GM23338 (cell line): Measurements from ENCODE around the gene CNTNAP2. TPM values are rescaled to one million over a fixed set of nuclear protein-coding genes. Genes with fewer than 3 reads are reported as not detected.

Source experiments
- ATAC-seq: fragments of 200-7000 bp; cut with Tn5 transposase; 3 replicates; pipeline ENCODE4 v1.9.1; 2020
- DNase-seq: peaks from one replicate; pipeline ENCODE4 v3.0.0-alpha.2; 2015; ENCODE audit warnings: low spot score
- H2AFZ ChIP-seq: fragments of 200-600 bp; sonication (generic); 2 replicates; pipeline ENCODE4 v1.8.0; 2016; ENCODE audit warnings: antibody characterized with exemption, mild to moderate bottlenecking, moderate library complexity
- H3F3A ChIP-seq: fragments of 200-600 bp; sonication (generic); replicated peaks from 2 replicates; pipeline ENCODE4 v1.8.0; 2017; ENCODE audit warnings: antibody characterized with exemption, mixed run types, low read depth
- H3K27ac ChIP-seq: fragments of 200-600 bp; sonication (generic); 2 replicates; pipeline ENCODE4 v1.6.1; 2016; ENCODE audit warnings: low read depth
- H3K27me3 ChIP-seq: fragments of 200-600 bp; sonication (generic); 2 replicates; pipeline ENCODE4 v1.8.0; 2016; ENCODE audit warnings: mild to moderate bottlenecking, mixed run types, moderate library complexity; ENCODE audit not compliant: insufficient read depth
- H3K36me3 ChIP-seq: fragments of 200-600 bp; sonication (generic); 2 replicates; pipeline ENCODE4 v1.8.0; 2016; ENCODE audit warnings: mild to moderate bottlenecking; ENCODE audit not compliant: insufficient read depth
- H3K4me1 ChIP-seq: fragments of 200-600 bp; sonication (generic); 2 replicates; pipeline ENCODE4 v1.8.0; 2016; ENCODE audit warnings: mild to moderate bottlenecking, moderate library complexity; ENCODE audit not compliant: insufficient read depth
- H3K4me2 ChIP-seq: fragments of 200-600 bp; sonication (generic); 2 replicates; pipeline ENCODE4 v1.7.1; 2017; ENCODE audit warnings: mixed run types
- H3K4me3 ChIP-seq: fragments of 200-600 bp; sonication (generic); 2 replicates; pipeline ENCODE4 v1.6.1; 2016; ENCODE audit warnings: mixed run types
- H3K79me2 ChIP-seq: fragments of 200-600 bp; sonication (generic); replicated peaks from 2 replicates; pipeline ENCODE4 v1.8.0; 2017; ENCODE audit warnings: mild to moderate bottlenecking; ENCODE audit not compliant: insufficient read depth
- H3K9me2 ChIP-seq: fragments of 200-600 bp; sonication (generic); 2 replicates; pipeline ENCODE4 v1.8.0; 2017; ENCODE audit not compliant: insufficient read depth
- H4K20me1 ChIP-seq: fragments of 200-600 bp; sonication (generic); replicated peaks from 2 replicates; pipeline ENCODE4 v1.8.0; 2017; ENCODE audit warnings: mild to moderate bottlenecking; ENCODE audit not compliant: insufficient read depth
- H3K27ac Mint-ChIP-seq: 2 replicates; pipeline ENCODE4 v1.8.0; 2020; ENCODE audit warnings: inconsistent platforms, mild to moderate bottlenecking, moderate library complexity, mixed read lengths
- H3K27me3 Mint-ChIP-seq: 3 replicates; pipeline ENCODE4 v1.8.0; 2022; ENCODE audit warnings: low read depth, mild to moderate bottlenecking, moderate library complexity, mixed read lengths, inconsistent platforms; ENCODE audit not compliant: insufficient read depth, poor library complexity
- H3K36me3 Mint-ChIP-seq: 3 replicates; pipeline ENCODE4 v1.8.0; 2021; ENCODE audit warnings: low read depth, mild to moderate bottlenecking, inconsistent platforms, moderate library complexity, mixed read lengths
- H3K4me1 Mint-ChIP-seq: 3 replicates; pipeline ENCODE4 v1.8.0; 2020; ENCODE audit warnings: mild to moderate bottlenecking, inconsistent platforms, mixed read lengths
- H3K4me3 Mint-ChIP-seq: 3 replicates; pipeline ENCODE4 v1.8.0; 2021; ENCODE audit warnings: moderate library complexity, mild to moderate bottlenecking, inconsistent platforms, mixed read lengths
- H3K9me3 Mint-ChIP-seq: 3 replicates; pipeline ENCODE4 v1.8.0; 2020; ENCODE audit warnings: moderate library complexity, mild to moderate bottlenecking, inconsistent platforms, mixed read lengths
- CREB1 ChIP-seq: fragments of 250-450 bp; sonication (Bioruptor Pico); IDR thresholded peaks from 2 replicates; pipeline ENCODE4 v1.5.0; 2020; ENCODE audit warnings: low read depth, mild to moderate bottlenecking, moderate library complexity
- EZH2 ChIP-seq: fragments of 200-600 bp; sonication (generic); IDR thresholded peaks from one replicate; pipeline ENCODE4 v1.8.0; 2017; ENCODE audit warnings: antibody characterized with exemption, mild to moderate bottlenecking, low read depth; ENCODE audit not compliant: unreplicated experiment
- EZH2phosphoT487 ChIP-seq: fragments of 200-600 bp; sonication (generic); IDR thresholded peaks from one replicate; pipeline ENCODE4 v1.8.1; 2018; ENCODE audit warnings: antibody characterized with exemption; ENCODE audit not compliant: unreplicated experiment
- JUNB ChIP-seq: IDR thresholded peaks from one replicate; pipeline ENCODE4 v1.6.1; 2016; ENCODE audit warnings: antibody characterized with exemption; ENCODE audit not compliant: unreplicated experiment
- NANOG ChIP-seq: IDR thresholded peaks from 2 replicates; pipeline ENCODE4 v1.6.1; 2016; ENCODE audit warnings: antibody characterized with exemption, borderline replicate concordance
- POLR2AphosphoS5 ChIP-seq: IDR thresholded peaks from 2 replicates; pipeline ENCODE4 v1.6.1; 2016; ENCODE audit warnings: antibody characterized with exemption, low read depth
- STAT1 ChIP-seq: IDR thresholded peaks from one replicate; pipeline ENCODE4 v1.6.1; 2016; ENCODE audit warnings: antibody characterized with exemption; ENCODE audit not compliant: unreplicated experiment
- ZNF114 ChIP-seq: fragments of 250-450 bp; sonication (Bioruptor Pico); IDR thresholded peaks from 2 replicates; pipeline ENCODE4 v1.5.0; 2020; ENCODE audit warnings: mild to moderate bottlenecking, moderate library complexity
- ZNF331 ChIP-seq: fragments of 250-450 bp; sonication (Bioruptor Pico); IDR thresholded peaks from 2 replicates; pipeline ENCODE4 v1.5.0; 2020; ENCODE audit warnings: low read depth, mild to moderate bottlenecking, moderate library complexity
- polyA plus RNA-seq: library from polyadenylated mRNA; unstranded; fragments of >200 nt; fragmentation: Nextera tagmentation; extraction: Ambion mirVana; gene quantifications from 2 replicates; pipeline ENCODE4 v1.2.1, GENCODE V29; 2016
- total RNA-seq: library from RNA; depleted of rRNA; stranded (reverse); fragments of >200 nt; shearing (Covaris generic); gene quantifications from 2 replicates; pipeline ENCODE4 v1.2.3, GENCODE V29; 2014
- TF ChIP-seq, protein P1 (sequence below): fragments of 250-450 bp; sonication (Bioruptor Pico); IDR thresholded peaks from 2 replicates; pipeline ENCODE4 v1.5.0; 2020; ENCODE audit warnings: mild to moderate bottlenecking, moderate library complexity
- TF ChIP-seq, protein P2 (sequence below), 2 experiments: fragments of 200-600 bp in 1 of 2; sonication (generic) in 1 of 2; conservative IDR thresholded peaks; 2 replicates each; pipeline versions ENCODE4 v1.5.1 to v1.6.1; 2016 to 2017; ENCODE audit warnings: antibody characterized with exemption in 2 of 2, low read depth in 2 of 2, mild to moderate bottlenecking in 2 of 2, moderate library complexity in 1 of 2
- TF ChIP-seq, protein P3 (sequence below): IDR thresholded peaks from one replicate; pipeline ENCODE4 v1.6.1; 2018; ENCODE audit warnings: antibody characterized with exemption; ENCODE audit not compliant: unreplicated experiment
- TF ChIP-seq, protein P4 (sequence below): IDR thresholded peaks from 2 replicates; pipeline ENCODE4 v1.6.1; 2016; ENCODE audit warnings: antibody characterized with exemption

CNTNAP2 gene
- total and polyA plus RNA-seq, 2 experiments from 2014 or later, result 38.2 to 61.3 TPM

DNA sequence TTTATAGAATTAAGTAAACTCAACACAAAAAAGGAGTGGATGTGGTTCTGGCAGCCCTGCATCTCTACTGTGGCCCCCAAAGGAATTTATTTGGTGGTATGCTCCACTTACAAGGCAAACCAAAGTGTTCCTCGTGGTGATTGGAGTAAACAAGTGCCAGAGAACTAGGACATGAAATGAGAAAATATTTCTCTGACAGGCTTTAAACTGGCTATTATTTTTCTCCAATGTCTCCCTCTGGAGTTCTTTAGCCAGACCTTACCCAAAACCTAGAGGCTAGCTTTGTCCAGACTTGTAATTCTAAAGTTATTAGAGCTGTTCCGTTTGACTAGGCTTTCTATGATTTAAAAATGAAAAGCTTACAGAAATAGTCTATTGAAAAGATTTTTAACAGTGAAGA is 990.1 kb downstream of the CNTNAP2 start:
- TF ChIP-seq CREB1 (no peak), STAT1 (no peak), POLR2AphosphoS5 (no peak), EZH2phosphoT487 (no peak), ZNF114 (CRISPR knock-in tag) (no peak), ZNF331 (CRISPR knock-in tag) (no peak), EZH2 (no peak), JUNB (no peak), NANOG (no peak)
- TF ChIP-seq, protein P1, sequence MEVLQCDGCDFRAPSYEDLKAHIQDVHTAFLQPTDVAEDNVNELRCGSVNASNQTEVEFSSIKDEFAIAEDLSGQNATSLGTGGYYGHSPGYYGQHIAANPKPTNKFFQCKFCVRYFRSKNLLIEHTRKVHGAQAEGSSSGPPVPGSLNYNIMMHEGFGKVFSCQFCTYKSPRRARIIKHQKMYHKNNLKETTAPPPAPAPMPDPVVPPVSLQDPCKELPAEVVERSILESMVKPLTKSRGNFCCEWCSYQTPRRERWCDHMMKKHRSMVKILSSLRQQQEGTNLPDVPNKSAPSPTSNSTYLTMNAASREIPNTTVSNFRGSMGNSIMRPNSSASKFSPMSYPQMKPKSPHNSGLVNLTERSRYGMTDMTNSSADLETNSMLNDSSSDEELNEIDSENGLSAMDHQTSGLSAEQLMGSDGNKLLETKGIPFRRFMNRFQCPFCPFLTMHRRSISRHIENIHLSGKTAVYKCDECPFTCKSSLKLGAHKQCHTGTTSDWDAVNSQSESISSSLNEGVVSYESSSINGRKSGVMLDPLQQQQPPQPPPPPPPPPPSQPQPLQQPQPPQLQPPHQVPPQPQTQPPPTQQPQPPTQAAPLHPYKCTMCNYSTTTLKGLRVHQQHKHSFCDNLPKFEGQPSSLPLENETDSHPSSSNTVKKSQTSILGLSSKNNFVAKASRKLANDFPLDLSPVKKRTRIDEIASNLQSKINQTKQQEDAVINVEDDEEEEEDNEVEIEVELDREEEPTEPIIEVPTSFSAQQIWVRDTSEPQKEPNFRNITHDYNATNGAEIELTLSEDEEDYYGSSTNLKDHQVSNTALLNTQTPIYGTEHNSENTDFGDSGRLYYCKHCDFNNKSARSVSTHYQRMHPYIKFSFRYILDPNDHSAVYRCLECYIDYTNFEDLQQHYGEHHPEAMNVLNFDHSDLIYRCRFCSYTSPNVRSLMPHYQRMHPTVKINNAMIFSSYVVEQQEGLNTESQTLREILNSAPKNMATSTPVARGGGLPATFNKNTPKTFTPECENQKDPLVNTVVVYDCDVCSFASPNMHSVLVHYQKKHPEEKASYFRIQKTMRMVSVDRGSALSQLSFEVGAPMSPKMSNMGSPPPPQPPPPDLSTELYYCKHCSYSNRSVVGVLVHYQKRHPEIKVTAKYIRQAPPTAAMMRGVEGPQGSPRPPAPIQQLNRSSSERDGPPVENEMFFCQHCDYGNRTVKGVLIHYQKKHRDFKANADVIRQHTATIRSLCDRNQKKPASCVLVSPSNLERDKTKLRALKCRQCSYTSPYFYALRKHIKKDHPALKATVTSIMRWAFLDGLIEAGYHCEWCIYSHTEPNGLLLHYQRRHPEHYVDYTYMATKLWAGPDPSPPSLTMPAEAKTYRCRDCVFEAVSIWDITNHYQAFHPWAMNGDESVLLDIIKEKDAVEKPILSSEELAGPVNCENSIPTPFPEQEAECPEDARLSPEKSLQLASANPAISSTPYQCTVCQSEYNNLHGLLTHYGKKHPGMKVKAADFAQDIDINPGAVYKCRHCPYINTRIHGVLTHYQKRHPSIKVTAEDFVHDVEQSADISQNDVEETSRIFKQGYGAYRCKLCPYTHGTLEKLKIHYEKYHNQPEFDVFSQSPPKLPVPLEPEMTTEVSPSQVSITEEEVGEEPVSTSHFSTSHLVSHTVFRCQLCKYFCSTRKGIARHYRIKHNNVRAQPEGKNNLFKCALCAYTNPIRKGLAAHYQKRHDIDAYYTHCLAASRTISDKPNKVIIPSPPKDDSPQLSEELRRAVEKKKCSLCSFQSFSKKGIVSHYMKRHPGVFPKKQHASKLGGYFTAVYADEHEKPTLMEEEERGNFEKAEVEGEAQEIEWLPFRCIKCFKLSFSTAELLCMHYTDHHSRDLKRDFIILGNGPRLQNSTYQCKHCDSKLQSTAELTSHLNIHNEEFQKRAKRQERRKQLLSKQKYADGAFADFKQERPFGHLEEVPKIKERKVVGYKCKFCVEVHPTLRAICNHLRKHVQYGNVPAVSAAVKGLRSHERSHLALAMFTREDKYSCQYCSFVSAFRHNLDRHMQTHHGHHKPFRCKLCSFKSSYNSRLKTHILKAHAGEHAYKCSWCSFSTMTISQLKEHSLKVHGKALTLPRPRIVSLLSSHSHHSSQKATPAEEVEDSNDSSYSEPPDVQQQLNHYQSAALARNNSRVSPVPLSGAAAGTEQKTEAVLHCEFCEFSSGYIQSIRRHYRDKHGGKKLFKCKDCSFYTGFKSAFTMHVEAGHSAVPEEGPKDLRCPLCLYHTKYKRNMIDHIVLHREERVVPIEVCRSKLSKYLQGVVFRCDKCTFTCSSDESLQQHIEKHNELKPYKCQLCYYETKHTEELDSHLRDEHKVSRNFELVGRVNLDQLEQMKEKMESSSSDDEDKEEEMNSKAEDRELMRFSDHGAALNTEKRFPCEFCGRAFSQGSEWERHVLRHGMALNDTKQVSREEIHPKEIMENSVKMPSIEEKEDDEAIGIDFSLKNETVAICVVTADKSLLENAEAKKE (CRISPR knock-in tag), result no peak
- TF ChIP-seq, protein P2, sequence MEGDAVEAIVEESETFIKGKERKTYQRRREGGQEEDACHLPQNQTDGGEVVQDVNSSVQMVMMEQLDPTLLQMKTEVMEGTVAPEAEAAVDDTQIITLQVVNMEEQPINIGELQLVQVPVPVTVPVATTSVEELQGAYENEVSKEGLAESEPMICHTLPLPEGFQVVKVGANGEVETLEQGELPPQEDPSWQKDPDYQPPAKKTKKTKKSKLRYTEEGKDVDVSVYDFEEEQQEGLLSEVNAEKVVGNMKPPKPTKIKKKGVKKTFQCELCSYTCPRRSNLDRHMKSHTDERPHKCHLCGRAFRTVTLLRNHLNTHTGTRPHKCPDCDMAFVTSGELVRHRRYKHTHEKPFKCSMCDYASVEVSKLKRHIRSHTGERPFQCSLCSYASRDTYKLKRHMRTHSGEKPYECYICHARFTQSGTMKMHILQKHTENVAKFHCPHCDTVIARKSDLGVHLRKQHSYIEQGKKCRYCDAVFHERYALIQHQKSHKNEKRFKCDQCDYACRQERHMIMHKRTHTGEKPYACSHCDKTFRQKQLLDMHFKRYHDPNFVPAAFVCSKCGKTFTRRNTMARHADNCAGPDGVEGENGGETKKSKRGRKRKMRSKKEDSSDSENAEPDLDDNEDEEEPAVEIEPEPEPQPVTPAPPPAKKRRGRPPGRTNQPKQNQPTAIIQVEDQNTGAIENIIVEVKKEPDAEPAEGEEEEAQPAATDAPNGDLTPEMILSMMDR (conservative IDR thresholded peaks at IDR 0.05; ENCODE audit: low read depth in 2 of 2), result no peak
- TF ChIP-seq, protein P3, sequence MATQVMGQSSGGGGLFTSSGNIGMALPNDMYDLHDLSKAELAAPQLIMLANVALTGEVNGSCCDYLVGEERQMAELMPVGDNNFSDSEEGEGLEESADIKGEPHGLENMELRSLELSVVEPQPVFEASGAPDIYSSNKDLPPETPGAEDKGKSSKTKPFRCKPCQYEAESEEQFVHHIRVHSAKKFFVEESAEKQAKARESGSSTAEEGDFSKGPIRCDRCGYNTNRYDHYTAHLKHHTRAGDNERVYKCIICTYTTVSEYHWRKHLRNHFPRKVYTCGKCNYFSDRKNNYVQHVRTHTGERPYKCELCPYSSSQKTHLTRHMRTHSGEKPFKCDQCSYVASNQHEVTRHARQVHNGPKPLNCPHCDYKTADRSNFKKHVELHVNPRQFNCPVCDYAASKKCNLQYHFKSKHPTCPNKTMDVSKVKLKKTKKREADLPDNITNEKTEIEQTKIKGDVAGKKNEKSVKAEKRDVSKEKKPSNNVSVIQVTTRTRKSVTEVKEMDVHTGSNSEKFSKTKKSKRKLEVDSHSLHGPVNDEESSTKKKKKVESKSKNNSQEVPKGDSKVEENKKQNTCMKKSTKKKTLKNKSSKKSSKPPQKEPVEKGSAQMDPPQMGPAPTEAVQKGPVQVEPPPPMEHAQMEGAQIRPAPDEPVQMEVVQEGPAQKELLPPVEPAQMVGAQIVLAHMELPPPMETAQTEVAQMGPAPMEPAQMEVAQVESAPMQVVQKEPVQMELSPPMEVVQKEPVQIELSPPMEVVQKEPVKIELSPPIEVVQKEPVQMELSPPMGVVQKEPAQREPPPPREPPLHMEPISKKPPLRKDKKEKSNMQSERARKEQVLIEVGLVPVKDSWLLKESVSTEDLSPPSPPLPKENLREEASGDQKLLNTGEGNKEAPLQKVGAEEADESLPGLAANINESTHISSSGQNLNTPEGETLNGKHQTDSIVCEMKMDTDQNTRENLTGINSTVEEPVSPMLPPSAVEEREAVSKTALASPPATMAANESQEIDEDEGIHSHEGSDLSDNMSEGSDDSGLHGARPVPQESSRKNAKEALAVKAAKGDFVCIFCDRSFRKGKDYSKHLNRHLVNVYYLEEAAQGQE, result no peak
- TF ChIP-seq, protein P4, sequence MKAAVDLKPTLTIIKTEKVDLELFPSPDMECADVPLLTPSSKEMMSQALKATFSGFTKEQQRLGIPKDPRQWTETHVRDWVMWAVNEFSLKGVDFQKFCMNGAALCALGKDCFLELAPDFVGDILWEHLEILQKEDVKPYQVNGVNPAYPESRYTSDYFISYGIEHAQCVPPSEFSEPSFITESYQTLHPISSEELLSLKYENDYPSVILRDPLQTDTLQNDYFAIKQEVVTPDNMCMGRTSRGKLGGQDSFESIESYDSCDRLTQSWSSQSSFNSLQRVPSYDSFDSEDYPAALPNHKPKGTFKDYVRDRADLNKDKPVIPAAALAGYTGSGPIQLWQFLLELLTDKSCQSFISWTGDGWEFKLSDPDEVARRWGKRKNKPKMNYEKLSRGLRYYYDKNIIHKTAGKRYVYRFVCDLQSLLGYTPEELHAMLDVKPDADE, result no peak
- H3F3A ChIP-seq, result no peaks in the 10 kb centered on the region
- no peak overlapping the region for H3K27ac ChIP-seq
- H3K9me2 ChIP-seq, result no peaks in the 10 kb centered on the region
- no peak overlapping the region for H3K4me3 ChIP-seq
- no peak overlapping the region for H3K4me2 ChIP-seq
- H2AFZ ChIP-seq, result no peak overlapping the region
- no peaks in the 10 kb centered on the region for H3K4me1 Mint-ChIP-seq
- H3K4me3 Mint-ChIP-seq, result no peak overlapping the region
- no peaks in the 10 kb centered on the region for H3K79me2 ChIP-seq
- no peaks in the 10 kb centered on the region for H3K36me3 ChIP-seq
- ATAC-seq (no peak), DNase-seq (no peak)
- H4K20me1 ChIP-seq, result no peaks in the 10 kb centered on the region
- H3K27me3 Mint-ChIP-seq, result no peaks in the 10 kb centered on the region
- H3K4me1 ChIP-seq, result no peaks in the 10 kb centered on the region
- H3K27me3 ChIP-seq, result no peaks in the 10 kb centered on the region
- peaks cover 33% of the 10 kb centered on the region for H3K9me3 Mint-ChIP-seq
- H3K36me3 Mint-ChIP-seq, result peaks cover under 1% of the 10 kb centered on the region; the same call in 1 of the 3 replicates
- no peak overlapping the region for H3K27ac Mint-ChIP-seq
